Measurements from ENCODE around the gene ZNF428.

Gene ZNF428

DNA sequence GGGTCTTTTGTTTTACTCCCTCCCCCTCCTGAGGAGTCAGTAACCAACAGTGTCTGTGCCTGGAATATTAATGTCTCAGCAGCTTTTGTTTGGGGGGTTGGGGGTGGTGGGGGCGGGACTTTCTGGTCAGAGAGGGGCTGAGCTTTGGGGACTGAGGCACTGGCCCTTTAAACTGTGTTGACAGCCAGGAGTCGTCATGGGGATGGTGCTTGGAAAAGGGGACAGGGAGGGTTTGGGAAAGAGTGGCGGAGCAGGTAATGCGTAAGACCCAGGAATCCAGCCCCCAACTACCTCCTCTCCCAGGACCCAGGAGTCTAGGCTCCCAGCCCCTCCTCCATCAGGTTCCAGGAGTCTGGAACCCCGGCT is 15.1 kb upstream of the ZNF428 start:
- Histone ChIP-seq H3K36me3 (ENCODE audit: insufficient read depth, low read length) (no peaks in the 10 kb centered on the region), H3K9ac (ENCODE audit: low read depth, low read length) (peak overlapping the region; percentile 68), H3K9me3 (ENCODE audit: control insufficient read depth, insufficient read depth, low read length) (no peaks in the 10 kb centered on the region), H3K4me1 (ENCODE audit: insufficient read depth, low read length) (peaks cover 16% of the 10 kb centered on the region)

GRCh38 chr19:43634068-43634467 is 14.6 kb upstream of the ZNF428 start:
- H3K9ac ChIP-seq (ENCODE audit: low read depth, low read length) = no peak overlapping the region
- peaks cover 16% of the 10 kb centered on the region for H3K4me1 ChIP-seq (ENCODE audit: insufficient read depth, low read length)

GRCh38 chr19:43633520-43633919 is 14.1 kb upstream of the ZNF428 start:
- H3K36me3 ChIP-seq (ENCODE audit: insufficient read depth, low read length) = no peaks in the 10 kb centered on the region

More at GRCh38 chr19:43634068-43634467, 14.6 kb upstream of the ZNF428 start:
- Histone ChIP-seq H3K36me3 (ENCODE audit: insufficient read depth, low read length) (no peaks in the 10 kb centered on the region), H3K9me3 (ENCODE audit: control insufficient read depth, insufficient read depth, low read length) (no peaks in the 10 kb centered on the region)

GRCh38 chr19:43631491-43631890 is 12.1 kb upstream of the ZNF428 start:
- Histone ChIP-seq H3K36me3 (ENCODE audit: insufficient read depth, low read length) (no peaks in the 10 kb centered on the region), H3K9ac (ENCODE audit: low read depth, low read length) (no peak overlapping the region), H3K4me1 (ENCODE audit: insufficient read depth, low read length) (peaks cover 10% of the 10 kb centered on the region; the same call in 1 of the 2 replicates), H3K9me3 (ENCODE audit: control insufficient read depth, insufficient read depth, low read length) (no peaks in the 10 kb centered on the region)

More at GRCh38 chr19:43633520-43633919, 14.1 kb upstream of the ZNF428 start:
- H3K9me3 ChIP-seq (ENCODE audit: control insufficient read depth, insufficient read depth, low read length) = no peaks in the 10 kb centered on the region
- H3K4me1 ChIP-seq (ENCODE audit: insufficient read depth, low read length) = peaks cover 14% of the 10 kb centered on the region
- no peak overlapping the region for H3K9ac ChIP-seq (ENCODE audit: low read depth, low read length)

DNA sequence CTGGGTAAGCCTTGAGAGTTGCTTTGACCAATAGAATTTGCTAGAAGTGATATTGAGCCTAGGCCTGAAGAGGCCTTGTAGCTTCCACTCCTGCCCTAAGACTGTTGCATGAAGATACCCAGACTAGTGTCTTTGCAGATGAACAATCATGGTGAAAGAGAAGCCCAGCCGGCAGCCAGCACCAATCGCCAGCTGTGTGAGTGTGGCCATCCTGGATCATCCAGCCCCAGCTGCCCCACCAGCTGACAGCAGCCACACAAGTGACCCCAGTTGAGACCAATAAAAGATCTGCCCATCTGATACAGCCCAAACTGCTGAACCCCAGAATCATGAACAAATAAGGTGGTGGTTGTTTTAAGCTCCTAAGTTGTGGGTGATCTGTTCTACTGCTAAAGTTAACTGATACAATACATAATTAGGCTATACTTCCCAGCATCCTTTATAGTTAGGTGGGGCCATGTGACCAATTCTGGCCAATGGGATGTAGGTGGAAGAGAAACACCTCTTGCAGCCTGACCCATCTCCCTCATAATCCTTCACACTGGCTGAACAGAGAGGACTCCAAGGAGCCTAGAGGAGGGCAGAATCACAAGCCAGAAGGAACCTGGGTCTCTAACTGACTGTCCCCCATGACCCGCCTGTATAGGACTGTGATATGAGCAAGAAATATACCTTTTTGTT is 9.4 kb upstream of the ZNF428 start:
- no peaks in the 10 kb centered on the region for H3K9me3 ChIP-seq (ENCODE audit: control insufficient read depth, insufficient read depth, low read length)
- peaks cover 7% of the 10 kb centered on the region; the same call in 1 of the 2 replicates for H3K4me1 ChIP-seq (ENCODE audit: insufficient read depth, low read length)
- no peaks in the 10 kb centered on the region for H3K36me3 ChIP-seq (ENCODE audit: insufficient read depth, low read length)
- no peak overlapping the region for H3K9ac ChIP-seq (ENCODE audit: low read depth, low read length)

GRCh38 chr19:43626838-43627237 is 7.4 kb upstream of the ZNF428 start:
- Histone ChIP-seq H3K9ac (ENCODE audit: low read depth, low read length) (peak overlapping the region; percentile 28; the same call in 1 of the 2 replicates), H3K36me3 (ENCODE audit: insufficient read depth, low read length) (no peaks in the 10 kb centered on the region), H3K4me1 (ENCODE audit: insufficient read depth, low read length) (peaks cover 7% of the 10 kb centered on the region; the same call in 1 of the 2 replicates)

DNA sequence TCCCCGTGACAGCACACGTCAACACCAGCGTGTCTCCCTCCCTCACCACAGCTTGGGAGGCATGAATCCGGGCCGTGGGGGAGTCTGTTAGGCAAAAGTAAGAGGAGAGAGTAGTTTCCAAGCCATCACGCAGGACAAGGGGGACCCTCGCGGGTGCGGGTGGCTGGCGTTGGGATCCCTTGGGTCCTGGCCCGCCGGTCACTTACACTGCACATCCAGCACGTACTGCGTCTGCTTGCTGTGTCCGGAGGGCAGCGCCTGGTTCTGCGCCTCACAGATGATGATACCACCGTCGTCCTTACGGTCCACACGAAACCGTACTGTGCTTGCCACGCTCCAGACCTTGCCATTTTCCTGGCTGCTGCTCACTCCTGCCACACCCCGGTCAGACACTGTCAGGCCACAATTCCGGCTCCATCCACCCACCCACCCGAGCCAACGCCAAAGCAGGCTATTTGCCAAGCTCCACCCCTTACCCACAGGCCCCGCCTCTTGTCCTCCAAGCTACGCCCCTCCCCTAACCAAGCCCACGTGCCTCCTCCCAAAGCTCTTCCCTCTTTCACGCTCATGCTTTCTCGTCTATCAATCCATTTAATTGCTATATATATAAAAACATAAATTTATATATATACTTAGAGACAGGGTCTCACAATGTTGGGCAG is 6.6 kb upstream of the ZNF428 start:
- no peaks in the 10 kb centered on the region for H3K9me3 ChIP-seq (ENCODE audit: control insufficient read depth, insufficient read depth, low read length)
- H3K9ac ChIP-seq (ENCODE audit: low read depth, low read length) = peak overlapping the region; percentile 28; the same call in 1 of the 2 replicates
- H3K4me1 ChIP-seq (ENCODE audit: insufficient read depth, low read length) = peaks cover 7% of the 10 kb centered on the region; the same call in 1 of the 2 replicates
- no peaks in the 10 kb centered on the region for H3K36me3 ChIP-seq (ENCODE audit: insufficient read depth, low read length)

More at GRCh38 chr19:43626838-43627237, 7.4 kb upstream of the ZNF428 start:
- no peaks in the 10 kb centered on the region for H3K9me3 ChIP-seq (ENCODE audit: control insufficient read depth, insufficient read depth, low read length)

- Histone ChIP-seq H3K9me3 (ENCODE audit: control insufficient read depth, insufficient read depth, low read length) (no peaks in the 10 kb centered on the region), H3K9ac (ENCODE audit: low read depth, low read length) (no peak overlapping the region; the same call in 1 of the 2 replicates), H3K4me1 (ENCODE audit: insufficient read depth, low read length) (peaks cover 7% of the 10 kb centered on the region; the same call in 1 of the 2 replicates), H3K36me3 (ENCODE audit: insufficient read depth, low read length) (no peaks in the 10 kb centered on the region)
Measured at GRCh38 chr19:43624933-43625332, 5.5 kb upstream of the ZNF428 start.

DNA sequence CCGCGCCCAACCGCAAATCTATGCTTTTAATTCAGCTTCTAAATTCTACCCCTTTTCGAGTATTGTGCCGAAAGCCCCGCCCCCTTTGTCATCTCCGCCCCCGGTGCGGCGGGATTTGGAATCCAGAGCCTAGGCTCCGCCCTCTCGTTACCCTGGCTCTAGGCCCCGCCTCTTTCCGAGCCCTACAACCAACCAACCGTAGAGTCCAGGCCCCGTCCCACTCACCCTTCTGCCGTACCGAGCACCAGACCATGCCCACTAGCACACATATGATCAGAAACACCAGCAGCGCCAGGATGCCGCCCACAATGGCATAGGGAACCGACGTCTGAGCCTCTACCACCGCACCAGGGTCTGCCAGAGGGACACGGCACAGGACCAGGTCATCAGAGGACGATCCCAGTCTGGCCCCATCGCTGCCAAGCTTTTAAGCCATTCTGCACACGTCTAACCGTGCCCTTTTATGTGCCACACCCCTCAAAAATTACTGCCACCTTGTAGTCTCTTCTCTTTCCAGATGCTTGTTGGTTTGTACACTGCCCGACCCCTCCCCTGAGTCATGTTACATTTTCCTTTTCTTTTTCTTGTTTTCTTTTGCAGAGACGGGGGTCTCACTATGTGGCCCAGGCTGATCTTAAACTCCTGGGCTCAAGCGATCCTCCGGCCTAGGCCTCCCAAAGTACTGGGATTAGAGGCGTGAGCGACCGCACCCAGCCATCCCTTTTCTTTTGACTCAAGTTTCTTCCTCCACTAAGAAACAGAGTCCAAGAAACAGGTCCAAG is 4.7 kb upstream of the ZNF428 start:
- peak overlapping the region; percentile 35; the same call in 1 of the 2 replicates for H3K9ac ChIP-seq (ENCODE audit: low read depth, low read length)
- H3K9me3 ChIP-seq (ENCODE audit: control insufficient read depth, insufficient read depth, low read length) = no peaks in the 10 kb centered on the region
- no peaks in the 10 kb centered on the region for H3K36me3 ChIP-seq (ENCODE audit: insufficient read depth, low read length)
- H3K4me1 ChIP-seq (ENCODE audit: insufficient read depth, low read length) = peaks cover 7% of the 10 kb centered on the region; the same call in 1 of the 2 replicates

- Histone ChIP-seq H3K4me1 (ENCODE audit: insufficient read depth, low read length) (peaks cover 7% of the 10 kb centered on the region; the same call in 1 of the 2 replicates), H3K36me3 (ENCODE audit: insufficient read depth, low read length) (no peaks in the 10 kb centered on the region), H3K9me3 (ENCODE audit: control insufficient read depth, insufficient read depth, low read length) (no peaks in the 10 kb centered on the region), H3K9ac (ENCODE audit: low read depth, low read length) (no peak overlapping the region; the same call in 1 of the 2 replicates)
Measured at GRCh38 chr19:43622956-43623355, 3.5 kb upstream of the ZNF428 start.

DNA sequence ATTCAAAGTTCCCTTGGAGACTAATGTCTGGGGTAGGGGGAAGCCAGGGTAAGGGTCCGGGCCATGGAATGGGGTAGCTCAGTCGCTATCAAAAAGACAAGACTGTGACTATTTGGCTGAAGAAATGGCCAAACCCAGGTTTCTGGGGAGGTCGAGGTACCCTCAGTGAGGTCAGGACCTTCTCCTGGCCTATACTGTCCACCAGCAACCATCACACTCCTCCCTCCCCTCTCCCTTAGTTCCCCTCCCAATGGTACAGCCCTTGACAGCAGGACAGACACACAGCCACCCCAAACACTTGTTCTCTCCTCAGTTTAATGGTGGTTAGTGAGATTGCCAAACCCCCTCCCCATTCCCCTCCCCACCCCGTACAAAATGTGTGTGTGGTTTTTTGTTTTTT is 2.6 kb upstream of the ZNF428 start:
- H3K4me1 ChIP-seq (ENCODE audit: insufficient read depth, low read length) = peaks cover 7% of the 10 kb centered on the region; the same call in 1 of the 2 replicates
- no peak overlapping the region for H3K9ac ChIP-seq (ENCODE audit: low read depth, low read length)
- no peaks in the 10 kb centered on the region for H3K9me3 ChIP-seq (ENCODE audit: control insufficient read depth, insufficient read depth, low read length)
- H3K36me3 ChIP-seq (ENCODE audit: insufficient read depth, low read length) = no peaks in the 10 kb centered on the region

GRCh38 chr19:43620061-43621001 is 902 bp upstream of the ZNF428 start:
- H3K4me1 ChIP-seq (ENCODE audit: insufficient read depth, low read length) = peaks cover 7% of the 10 kb centered on the region; the same call in 1 of the 2 replicates
- no peaks in the 10 kb centered on the region for H3K9me3 ChIP-seq (ENCODE audit: control insufficient read depth, insufficient read depth, low read length)
- no peaks in the 10 kb centered on the region for H3K36me3 ChIP-seq (ENCODE audit: insufficient read depth, low read length)
- peak overlapping the region; percentile 57 for H3K9ac ChIP-seq (ENCODE audit: low read depth, low read length)

DNA sequence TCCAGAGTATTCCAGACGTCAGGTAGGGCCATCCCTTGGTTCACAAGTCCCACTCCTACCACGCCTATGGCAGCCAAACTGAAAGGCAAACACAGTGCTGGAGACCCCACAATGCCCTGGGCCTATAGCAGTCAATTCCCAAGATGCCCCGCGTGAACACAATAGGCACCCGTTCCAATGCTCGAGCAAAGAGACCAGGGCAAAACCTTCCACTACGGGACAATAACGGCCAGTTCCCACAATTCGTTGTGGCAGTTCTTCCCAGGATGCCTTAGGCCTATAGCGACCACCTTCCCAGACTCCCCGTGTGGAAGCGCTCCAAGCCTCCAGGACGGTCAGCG is 538 bp downstream of the ZNF428 start:
- H3K4me1 ChIP-seq (ENCODE audit: insufficient read depth, low read length) = no peaks in the 10 kb centered on the region; the same call in 1 of the 2 replicates

More for the DNA sequence above, 538 bp downstream of the ZNF428 start:
- Histone ChIP-seq H3K36me3 (ENCODE audit: insufficient read depth, low read length) (no peaks in the 10 kb centered on the region), H3K9me3 (ENCODE audit: control insufficient read depth, insufficient read depth, low read length) (no peaks in the 10 kb centered on the region), H3K9ac (ENCODE audit: low read depth, low read length) (peak overlapping the region; percentile 57)
